ENCODE results near the gene TAF1C.

- TF ChIP-seq CTCF (IDR thresholded peaks at IDR 0.05 in 2 of 3, conservative IDR thresholded peaks at IDR 0.05 in 1 of 3; ENCODE audit: control insufficient read depth in 2 of 3, extremely low read depth in 1 of 3, insufficient read depth in 1 of 3, low read depth in 3 of 3, low read length in 3 of 3) (no peak), TAF1 (IDR thresholded peaks at IDR 0.05; ENCODE audit: borderline replicate concordance, low read depth, low read length) (no peak), NBN (IDR thresholded peaks at IDR 0.05) (no peak), ZNF687 (IDR thresholded peaks at IDR 0.05) (no peak), REST (IDR thresholded peaks at IDR 0.05; ENCODE audit: low read depth, low read length) (no peak), POLR2A (IDR thresholded peaks at IDR 0.05; ENCODE audit: low read depth, low read length) (no peak), JUND (IDR thresholded peaks at IDR 0.05; ENCODE audit: low read depth, low read length) (no peak), FOS (IDR thresholded peaks at IDR 0.05; ENCODE audit: borderline replicate concordance, extremely low read depth, insufficient read length) (no peak)
Observed at GRCh38 chr16:84165746-84166145, 21.1 kb downstream of the TAF1C start.
